Spinal cord (tissue), 10 donors: ENCODE results near the gene ASPA. TPM values are rescaled to one million over a fixed set of nuclear protein-coding genes. Genes with fewer than 3 reads are reported as not detected.
"Not testable (repeated sequence)": the region's sequence is repeated elsewhere in the genome, so short reads cannot be mapped to it uniquely, and the experiment has no call there.

Experiments used
- DNase-seq, 6 donors: peaks; one replicate each; pipeline versions ENCODE4 v3.0.0 to v3.0.0-alpha.2; 2013 to 2015; ENCODE audit warnings: low spot score in 6 of 6, low read depth in 4 of 6
- H3K27ac ChIP-seq: one replicate; pipeline ENCODE4 v1.5.1; 2013; ENCODE audit warnings: low read depth, low read length, control low read depth
- H3K27me3 ChIP-seq: one replicate; pipeline ENCODE4 v1.6.1; 2013; ENCODE audit warnings: low read length; ENCODE audit not compliant: control insufficient read depth, insufficient read depth
- H3K36me3 ChIP-seq: one replicate; pipeline ENCODE4 v1.6.1; 2013; ENCODE audit warnings: low read length; ENCODE audit not compliant: control insufficient read depth, insufficient read depth
- H3K4me1 ChIP-seq: one replicate; pipeline ENCODE4 v1.6.1; 2013; ENCODE audit warnings: low read length; ENCODE audit not compliant: control insufficient read depth, insufficient read depth
- H3K4me3 ChIP-seq: one replicate; pipeline ENCODE4 v1.5.1; 2013; ENCODE audit warnings: low read depth, low read length, control low read depth
- H3K9me3 ChIP-seq: one replicate; pipeline ENCODE4 v1.6.1; 2013; ENCODE audit warnings: low read length; ENCODE audit not compliant: control insufficient read depth, insufficient read depth
- WGBS: methylation state at CpG from one replicate; pipeline ENCODE4 v1.1.5; 2013; ENCODE audit warnings: missing lambda C conversion rate; ENCODE audit not compliant: insufficient coverage; 5-methylcytosine and 5-hydroxymethylcytosine counted together
- long read RNA-seq, 4 donors: transcript quantifications; one replicate each; lab custom pipeline, GENCODE V29; 2026
- polyA plus RNA-seq, 2 donors: library from polyadenylated mRNA; unstranded; fragments of 120-200 nt; gene quantifications; one replicate each; pipeline ENCODE4 v1.2.1, GENCODE V29; 2013; ENCODE audit not compliant: insufficient read length in 2 of 2
- total RNA-seq, 2 donors: library from RNA; depleted of rRNA in 1 of 2; stranded (reverse); fragments of 120-200 nt in 1 of 2; fragments of >200 nt in 1 of 2; gene quantifications; one replicate each; pipeline versions ENCODE4 v1.2.3 to v1.2.4, GENCODE V29; 2013 to 2014
- donor health status: healthy.

ASPA gene
- total RNA-seq, result 10 to 100 TPM; 18.2 to 27.2 TPM
- polyA plus RNA-seq, result 1 to 10 TPM; 1.9 to 6.9 TPM
- long read RNA-seq, donor 1, result 0 reads
- long read RNA-seq, donor 2, result 0 reads
- long read RNA-seq, donor 3, result 0 reads
- long read RNA-seq, donor 4, full-length matches to known transcripts, result 12 of 48 reads
- long read RNA-seq, donor 4, partial matches to known transcripts, result 36 of 48 reads
- long read RNA-seq, donor 4, other reads (novel, unspliced or antisense), result 0 of 48 reads

DNA sequence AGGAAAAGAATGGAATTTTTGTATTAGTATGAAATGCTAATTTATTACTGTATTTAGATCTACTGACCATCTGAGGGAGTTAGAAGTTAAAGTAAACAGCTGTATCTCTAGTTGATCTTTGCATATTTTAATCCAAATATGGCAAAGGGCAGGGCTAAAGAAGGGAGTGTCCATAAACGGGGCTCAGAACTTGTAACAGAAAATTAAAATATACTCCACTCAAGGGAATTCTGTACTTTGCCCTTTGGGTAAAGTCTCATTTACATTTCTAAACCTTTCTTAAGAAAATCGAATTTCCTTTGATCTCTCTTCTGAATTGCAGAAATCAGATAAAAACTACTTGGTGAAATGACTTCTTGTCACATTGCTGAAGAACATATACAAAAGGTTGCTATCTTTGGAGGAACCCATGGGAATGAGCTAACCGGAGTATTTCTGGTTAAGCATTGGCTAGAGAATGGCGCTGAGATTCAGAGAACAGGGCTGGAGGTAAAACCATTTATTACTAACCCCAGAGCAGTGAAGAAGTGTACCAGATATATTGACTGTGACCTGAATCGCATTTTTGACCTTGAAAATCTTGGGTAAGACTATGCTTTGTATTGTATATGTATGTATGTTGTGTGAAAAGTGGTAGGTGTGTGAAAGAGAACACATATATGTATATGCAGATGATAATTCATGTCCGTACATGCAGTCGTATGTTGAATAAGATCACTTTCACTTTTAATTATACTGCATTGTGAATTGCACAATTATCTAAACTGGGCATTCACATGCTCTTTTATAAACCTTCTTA lies at the start of gene ASPA:
TSS of gene ASPA (plus strand) at position 186 of the 799 bp plus-strand sequence. CDS start at position 349, 163 bp downstream.
- 90% methylated on average over 2 of the region's 7 CpGs for WGBS
- no peak for DNase-seq
- Histone ChIP-seq H3K4me1 (no peaks in the 10 kb centered on the region), H3K27me3 (no peaks in the 10 kb centered on the region), H3K9me3 (no peaks in the 10 kb centered on the region), H3K4me3 (peak within 1 kb of the TSS; percentile 14), H3K27ac (peak within 1 kb of the TSS; percentile 62), H3K36me3 (no peaks in the 10 kb centered on the region)

DNA sequence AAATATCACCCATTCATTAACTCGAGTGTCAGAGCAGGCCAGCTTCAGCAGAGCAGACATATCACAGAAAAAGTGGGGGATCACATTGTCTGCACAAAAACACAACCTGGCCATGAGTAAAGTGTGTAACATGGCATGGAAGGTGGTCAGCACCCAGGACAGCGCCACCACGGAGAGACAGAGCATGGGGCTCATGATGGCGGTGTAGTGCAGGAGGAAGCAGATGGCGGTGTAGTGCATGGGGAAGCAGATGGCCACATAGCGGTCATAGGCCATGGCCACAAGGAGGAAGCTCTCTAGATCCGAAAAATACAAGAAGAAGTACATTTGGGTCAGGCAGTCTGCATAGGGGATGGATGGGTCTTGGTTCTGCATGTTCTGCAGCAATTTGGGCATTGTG lies 42.6 kb upstream of the ASPA start:
- 39% methylated on average over 6 of the region's 7 CpGs for WGBS
- not testable (repeated sequence) for H3K36me3 ChIP-seq, H3K4me3 ChIP-seq, H3K4me1 ChIP-seq, H3K9me3 ChIP-seq, H3K27ac ChIP-seq, DNase-seq, H3K27me3 ChIP-seq

DNA sequence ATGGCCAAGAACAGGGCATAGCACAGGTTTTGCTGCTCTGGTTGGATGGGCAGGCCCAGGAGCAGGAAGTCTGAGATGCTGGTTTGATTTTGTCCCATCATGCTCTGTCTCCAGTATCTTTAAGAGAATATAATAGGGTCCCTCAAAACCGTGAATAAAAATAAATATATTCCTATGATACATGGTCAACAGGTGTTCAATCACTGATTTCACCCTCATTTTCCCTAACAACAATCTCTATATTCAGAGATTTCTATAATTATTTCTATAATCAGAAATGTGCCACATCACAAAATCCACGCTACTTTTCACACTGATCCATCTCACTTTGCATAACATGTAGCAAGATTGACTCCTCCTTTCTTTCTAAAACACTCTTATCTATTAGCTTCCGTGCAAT lies 42.1 kb upstream of the ASPA start, which contains the start of gene OR1E2:
TSS of gene OR1E2 (minus strand) at position 101 of the 400 bp plus-strand sequence. CDS start at position 101, 0 bp downstream.
- H3K4me1 ChIP-seq, result no peaks in the 10 kb centered on the region
- H3K27me3 ChIP-seq, result no peaks in the 10 kb centered on the region
- no peaks in the 10 kb centered on the region for H3K36me3 ChIP-seq
- no peak within 1 kb of the TSS for H3K27ac ChIP-seq
- WGBS, result 94% methylated on average over 2 of the region's 3 CpGs
- no peak within 1 kb of the TSS for H3K4me3 ChIP-seq
- DNase-seq, result no peak
- H3K9me3 ChIP-seq, result no peaks in the 10 kb centered on the region

DNA sequence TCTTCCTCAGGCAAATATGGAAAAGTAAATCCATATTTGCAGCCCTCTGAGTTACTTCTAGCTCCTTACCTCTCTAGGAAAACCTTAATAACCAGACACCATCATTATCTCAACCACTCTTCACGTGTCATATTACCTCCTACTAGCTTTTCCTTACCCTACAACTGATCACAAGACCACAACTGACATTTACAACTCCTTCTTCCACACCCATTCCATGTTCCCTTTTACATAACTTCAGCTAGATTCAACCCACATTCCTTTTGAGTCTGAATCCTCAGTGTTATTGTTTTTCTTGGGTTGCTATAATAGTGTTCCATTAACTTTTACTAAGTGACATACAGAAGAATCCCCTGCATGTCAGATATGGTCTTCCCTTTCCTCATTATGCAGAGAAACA lies 37.4 kb upstream of the ASPA start:
- no peak for DNase-seq
- no peaks in the 10 kb centered on the region for H3K4me1 ChIP-seq
- H3K9me3 ChIP-seq, result no peaks in the 10 kb centered on the region
- WGBS, result 88% methylated on average over 1 of the region's 1 CpG
- H3K36me3 ChIP-seq, result no peaks in the 10 kb centered on the region
- H3K4me3 ChIP-seq, result no peak overlapping the region
- no peak overlapping the region for H3K27ac ChIP-seq
- H3K27me3 ChIP-seq, result no peaks in the 10 kb centered on the region

DNA sequence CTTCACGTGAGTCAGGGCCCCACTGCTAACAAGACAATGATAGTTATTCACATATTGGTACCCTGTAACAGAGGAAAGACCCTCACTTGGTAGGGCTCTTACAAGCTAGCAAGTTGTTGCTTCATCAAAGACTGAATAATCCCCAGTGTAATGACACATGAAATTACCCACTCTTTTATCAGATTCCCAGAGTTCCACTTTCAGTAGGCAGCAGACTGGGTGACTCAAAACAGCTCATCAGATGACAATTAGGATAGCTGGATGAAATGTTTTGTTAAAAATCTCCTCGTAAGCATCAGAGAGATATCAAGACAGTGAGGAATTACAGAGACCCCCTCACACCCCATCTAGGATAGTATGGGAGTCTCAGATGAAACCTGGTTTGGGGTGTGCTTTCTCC lies 35.3 kb upstream of the ASPA start:
- WGBS, result no CpG with 5 or more reads among the region's 2 CpGs
- Histone ChIP-seq H3K4me1 (no peaks in the 10 kb centered on the region), H3K4me3 (no peak overlapping the region), H3K27me3 (no peaks in the 10 kb centered on the region), H3K9me3 (no peaks in the 10 kb centered on the region), H3K36me3 (no peaks in the 10 kb centered on the region), H3K27ac (no peak overlapping the region)
- no peak for DNase-seq

DNA sequence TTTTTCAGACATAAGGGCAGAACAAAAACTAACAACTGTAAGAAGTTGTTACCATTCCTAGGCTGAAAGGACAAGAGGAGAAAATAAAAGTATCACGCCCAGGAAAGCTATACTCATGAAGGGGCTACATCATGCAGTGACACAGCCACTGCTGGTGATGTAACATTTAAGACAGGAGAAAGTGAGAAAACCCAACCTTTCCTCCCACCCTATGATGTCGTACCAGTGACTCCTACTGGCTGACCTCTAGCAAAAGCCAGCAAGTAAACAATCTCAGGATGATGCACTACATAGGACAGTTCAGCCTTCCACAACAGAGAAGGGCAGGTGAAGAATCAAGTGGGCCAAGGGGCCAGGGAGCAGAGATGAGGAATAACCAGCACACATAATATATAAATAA lies 28.2 kb upstream of the ASPA start:
- DNase-seq, result no peak
- H3K27me3 ChIP-seq, result no peaks in the 10 kb centered on the region
- WGBS, result no CpG with 5 or more reads among the region's 2 CpGs
- H3K4me3 ChIP-seq, result no peak overlapping the region
- no peaks in the 10 kb centered on the region for H3K9me3 ChIP-seq
- no peaks in the 10 kb centered on the region for H3K4me1 ChIP-seq
- no peaks in the 10 kb centered on the region for H3K36me3 ChIP-seq
- no peak overlapping the region for H3K27ac ChIP-seq

DNA sequence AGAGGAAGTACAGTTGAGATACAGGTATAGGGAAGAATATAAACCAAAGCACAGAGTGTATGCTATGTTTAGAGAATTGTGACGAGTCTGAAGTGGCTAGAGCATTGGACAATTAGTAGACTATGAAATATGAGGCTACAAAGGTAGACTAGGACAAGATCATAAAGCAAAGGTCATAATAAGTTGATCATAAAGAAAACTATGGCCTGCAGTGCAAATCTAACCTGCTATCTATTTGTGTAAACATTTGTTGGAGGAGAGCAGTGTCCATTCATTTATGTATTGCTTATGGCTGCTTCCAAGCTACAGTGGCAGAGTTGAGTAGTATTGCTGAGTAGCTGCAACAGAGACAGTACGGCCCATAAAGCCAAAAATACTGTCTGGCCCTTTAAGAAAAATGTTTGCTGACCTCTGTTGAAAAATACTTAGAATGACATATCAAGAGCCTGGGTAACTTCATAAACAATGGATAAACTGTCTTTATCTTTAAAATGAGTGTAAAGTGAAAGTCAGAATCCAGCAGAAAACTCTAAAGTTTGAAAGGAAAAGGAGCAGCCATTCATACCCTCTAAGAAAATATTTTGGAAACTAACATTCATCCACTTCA lies 27.6 kb upstream of the ASPA start:
- no peaks in the 10 kb centered on the region for H3K27me3 ChIP-seq
- DNase-seq, result no peak
- no peaks in the 10 kb centered on the region for H3K9me3 ChIP-seq
- WGBS, result 71% methylated on average over 1 of the region's 2 CpGs
- no peaks in the 10 kb centered on the region for H3K36me3 ChIP-seq
- no peak overlapping the region for H3K4me3 ChIP-seq
- H3K27ac ChIP-seq, result no peak overlapping the region
- no peaks in the 10 kb centered on the region for H3K4me1 ChIP-seq

DNA sequence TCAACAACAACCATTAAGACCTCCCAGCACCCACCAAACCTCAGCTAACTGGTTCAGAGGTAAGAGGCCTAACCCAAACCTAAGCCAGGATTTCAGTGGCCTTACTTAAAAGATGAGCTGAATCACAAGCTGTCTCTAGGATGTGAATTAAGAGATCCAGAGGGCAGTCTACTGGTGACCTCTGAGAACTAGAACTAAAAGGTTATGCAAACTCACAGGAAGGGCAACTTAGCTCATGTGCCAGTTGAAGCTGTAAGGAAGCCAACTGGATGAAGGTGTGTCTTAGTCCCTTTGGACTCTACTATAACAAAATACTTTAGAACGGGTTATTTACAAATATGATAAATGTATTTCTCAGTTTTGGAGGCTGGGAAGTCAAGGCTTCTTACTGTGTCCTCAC lies 9.4 kb upstream of the ASPA start:
- not testable (repeated sequence) for H3K27ac ChIP-seq, H3K4me3 ChIP-seq, H3K27me3 ChIP-seq, H3K36me3 ChIP-seq, H3K4me1 ChIP-seq, DNase-seq, H3K9me3 ChIP-seq
- no CpG with 5 or more reads among the region's 1 CpG for WGBS

DNA sequence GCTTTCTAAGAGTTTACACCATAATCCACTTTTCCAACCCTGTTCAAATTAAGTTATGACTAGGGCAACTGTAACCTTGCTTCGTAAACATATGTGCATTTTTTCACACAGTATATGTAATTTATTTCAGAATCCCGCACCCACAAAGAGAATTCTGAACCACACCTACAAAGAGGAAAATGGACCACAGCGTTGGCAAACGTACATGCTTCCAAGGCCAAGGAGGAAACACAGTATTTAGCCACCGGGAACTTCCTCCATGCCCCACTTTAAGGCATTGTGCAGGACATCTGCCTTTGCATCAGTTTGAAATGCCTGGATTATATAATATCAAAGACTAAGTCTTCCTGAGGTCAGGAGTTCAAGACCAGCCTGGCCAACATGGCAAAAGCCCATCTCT lies 6.3 kb upstream of the ASPA start:
- 55% methylated on average over 4 of the region's 5 CpGs for WGBS
- H3K27me3 ChIP-seq, result no peaks in the 10 kb centered on the region
- no peaks in the 10 kb centered on the region for H3K4me1 ChIP-seq
- no peak for DNase-seq
- no peaks in the 10 kb centered on the region for H3K9me3 ChIP-seq
- no peak overlapping the region for H3K4me3 ChIP-seq
- no peak overlapping the region for H3K27ac ChIP-seq
- no peaks in the 10 kb centered on the region for H3K36me3 ChIP-seq
